DND-41 (cell line): ENCODE data around the gene ABAT.
"Not testable (repeated sequence)": the region's sequence is repeated elsewhere in the genome, so short reads cannot be mapped to it uniquely, and the experiment has no call there.

Experiments used
- ATAC-seq: fragments of 200-7000 bp; cut with Tn5 transposase; 3 replicates; pipeline ENCODE4 v1.9.1; 2021; ENCODE audit warnings: low read depth; ENCODE audit not compliant: insufficient read depth
- DNase-seq: peaks from one replicate; pipeline ENCODE4 v3.0.0-alpha.2; 2020
- H2AFZ ChIP-seq: 2 replicates; pipeline ENCODE4 v1.6.0; 2012; ENCODE audit warnings: low read depth, low read length
- H3K27ac ChIP-seq: 2 replicates; pipeline ENCODE4 v1.5.1; 2012; ENCODE audit warnings: low read length, inconsistent platforms
- H3K27me3 ChIP-seq: fragments of 200-600 bp; sonication (generic); 2 replicates; pipeline ENCODE4 v1.6.0; 2012; ENCODE audit warnings: low read length, mild to moderate bottlenecking, inconsistent platforms; ENCODE audit not compliant: insufficient read depth, poor library complexity
- H3K36me3 ChIP-seq: 2 replicates; pipeline ENCODE4 v1.5.1; 2012; ENCODE audit warnings: low read length, inconsistent platforms; ENCODE audit not compliant: insufficient read depth
- H3K4me1 ChIP-seq: 2 replicates; pipeline ENCODE4 v1.5.1; 2012; ENCODE audit warnings: mild to moderate bottlenecking, low read length; ENCODE audit not compliant: insufficient read depth
- H3K4me2 ChIP-seq: 2 replicates; pipeline ENCODE4 v1.6.0; 2012; ENCODE audit warnings: mild to moderate bottlenecking, moderate library complexity, low read length, inconsistent platforms; ENCODE audit not compliant: insufficient read depth
- H3K4me3 ChIP-seq, 2 experiments: fragments of 200-600 bp in 1 of 2; shearing (Covaris generic) in 1 of 2; 2 replicates each; pipeline ENCODE4 v1.5.1; 2012 to 2016; ENCODE audit warnings: inconsistent platforms in 2 of 2, low read length in 2 of 2, mild to moderate bottlenecking in 2 of 2, low read depth in 1 of 2, moderate library complexity in 1 of 2
- H3K79me2 ChIP-seq: 2 replicates; pipeline ENCODE4 v1.6.0; 2012; ENCODE audit warnings: low read length, inconsistent platforms; ENCODE audit not compliant: insufficient read depth
- H3K9ac ChIP-seq: 2 replicates; pipeline ENCODE4 v1.6.0; 2012; ENCODE audit warnings: low read depth, mild to moderate bottlenecking, inconsistent platforms, low read length, moderate library complexity
- H3K9me3 ChIP-seq: 2 replicates; pipeline ENCODE4 v1.5.1; 2012; ENCODE audit warnings: low read length, moderate library complexity, mild to moderate bottlenecking, inconsistent platforms; ENCODE audit not compliant: insufficient read depth, severe bottlenecking
- H4K20me1 ChIP-seq: 2 replicates; pipeline ENCODE4 v1.6.0; 2012; ENCODE audit warnings: low read length; ENCODE audit not compliant: insufficient read depth
- CTCF ChIP-seq: IDR thresholded peaks from 2 replicates; pipeline ENCODE4 v1.5.1; 2012; ENCODE audit warnings: borderline replicate concordance, low read length, moderate library complexity, mild to moderate bottlenecking; ENCODE audit not compliant: poor library complexity, severe bottlenecking; ENCODE audit errors: extremely low read depth
- EZH2 ChIP-seq: IDR thresholded peaks from 3 replicates; pipeline ENCODE4 v1.6.1; 2012; ENCODE audit warnings: borderline replicate concordance, low read depth, mild to moderate bottlenecking, moderate library complexity, low read length, inconsistent platforms; ENCODE audit not compliant: severe bottlenecking

ABAT gene

GRCh38 chr16:8781797-8782196 is 107.4 kb downstream of the ABAT start:
- Histone ChIP-seq H2AFZ (no peak overlapping the region), H3K36me3 (no peaks in the 10 kb centered on the region), H3K9me3 (no peaks in the 10 kb centered on the region), H3K4me1 (no peaks in the 10 kb centered on the region), H3K4me3 (no peak overlapping the region), H3K27ac (no peak overlapping the region), H3K79me2 (no peaks in the 10 kb centered on the region), H3K27me3 (no peaks in the 10 kb centered on the region), H3K9ac (no peak overlapping the region), H4K20me1 (no peaks in the 10 kb centered on the region), H3K4me2 (no peak overlapping the region)
- DNase-seq (no peak), ATAC-seq (no peak)
- TF ChIP-seq EZH2 (no peak), CTCF (no peak)

- H3K4me3 ChIP-seq = no peak overlapping the region
- H3K4me2 ChIP-seq = no peak overlapping the region
- no peaks in the 10 kb centered on the region for H3K9me3 ChIP-seq
- H3K79me2 ChIP-seq = no peaks in the 10 kb centered on the region
- DNase-seq (no peak), ATAC-seq (no peak)
- H4K20me1 ChIP-seq = no peaks in the 10 kb centered on the region
- no peak overlapping the region for H3K27ac ChIP-seq
- H2AFZ ChIP-seq = no peak overlapping the region
- no peak overlapping the region for H3K9ac ChIP-seq
- H3K36me3 ChIP-seq = no peaks in the 10 kb centered on the region
- TF ChIP-seq CTCF (no peak), EZH2 (no peak)
- no peaks in the 10 kb centered on the region for H3K27me3 ChIP-seq
- H3K4me1 ChIP-seq = no peaks in the 10 kb centered on the region
Measured at GRCh38 chr16:8782673-8783072, 108.3 kb downstream of the ABAT start.

GRCh38 chr16:8785408-8785807 is 111.0 kb downstream of the ABAT start:
- Histone ChIP-seq H3K4me3 (no peak overlapping the region), H3K4me1 (no peaks in the 10 kb centered on the region), H3K4me2 (no peak overlapping the region), H3K9ac (no peak overlapping the region), H4K20me1 (no peaks in the 10 kb centered on the region), H3K27me3 (no peaks in the 10 kb centered on the region), H3K79me2 (no peaks in the 10 kb centered on the region; the same call in 1 of the 2 replicates), H2AFZ (no peak overlapping the region), H3K9me3 (no peaks in the 10 kb centered on the region), H3K27ac (no peak overlapping the region), H3K36me3 (peaks cover 4% of the 10 kb centered on the region; the same call in 1 of the 2 replicates)
- DNase-seq (no peak), ATAC-seq (no peak)
- TF ChIP-seq CTCF = no peak
- no peak for TF ChIP-seq EZH2

GRCh38 chr16:8786316-8786715 is 111.9 kb downstream of the ABAT start:
- not testable (repeated sequence) for H3K27me3 ChIP-seq, H3K4me1 ChIP-seq, DNase-seq, H3K9ac ChIP-seq, H2AFZ ChIP-seq, H3K9me3 ChIP-seq, H3K36me3 ChIP-seq, H3K27ac ChIP-seq, H4K20me1 ChIP-seq, H3K4me2 ChIP-seq, H3K79me2 ChIP-seq, H3K4me3 ChIP-seq, ATAC-seq
